ENCODE results near the gene CAPN7. TPM values are rescaled to one million over a fixed set of nuclear protein-coding genes. Genes with fewer than 3 reads are reported as not detected.
"Not testable (repeated sequence)": the region's sequence is repeated elsewhere in the genome, so short reads cannot be mapped to it uniquely, and the experiment has no call there.

The CAPN7 gene
- total and polyA plus RNA-seq, 8 donors: 7.1 to 23.9 (median 18.8) TPM

DNA sequence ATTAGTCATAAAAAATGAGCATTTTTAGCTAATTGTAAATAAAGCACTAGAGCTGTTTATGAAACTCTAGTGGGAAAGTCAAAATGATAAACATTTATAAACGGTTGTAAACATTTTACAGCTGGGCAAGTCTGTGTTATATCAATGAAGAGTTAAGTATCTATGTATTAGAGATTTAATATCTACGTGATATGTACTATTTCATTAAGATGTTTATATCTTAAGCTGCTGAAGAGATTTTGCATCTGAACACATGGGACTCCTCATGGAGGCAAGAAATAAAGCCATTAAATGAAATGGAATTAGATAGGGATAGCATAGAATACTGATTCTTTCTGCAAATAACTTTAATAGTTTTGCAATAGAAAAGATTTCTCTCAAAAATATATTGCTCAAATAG is 23.0 kb upstream of the CAPN7 start:
- DNase-seq: no peak
- Histone ChIP-seq H3K36me3 (no peaks in the 10 kb centered on the region), H3K27ac (no peak overlapping the region), H3K9me3 (no peaks in the 10 kb centered on the region), H3K4me3 (no peak overlapping the region), H3K4me1 (no peaks in the 10 kb centered on the region), H3K27me3 (no peaks in the 10 kb centered on the region)
- TF ChIP-seq, protein P1, sequence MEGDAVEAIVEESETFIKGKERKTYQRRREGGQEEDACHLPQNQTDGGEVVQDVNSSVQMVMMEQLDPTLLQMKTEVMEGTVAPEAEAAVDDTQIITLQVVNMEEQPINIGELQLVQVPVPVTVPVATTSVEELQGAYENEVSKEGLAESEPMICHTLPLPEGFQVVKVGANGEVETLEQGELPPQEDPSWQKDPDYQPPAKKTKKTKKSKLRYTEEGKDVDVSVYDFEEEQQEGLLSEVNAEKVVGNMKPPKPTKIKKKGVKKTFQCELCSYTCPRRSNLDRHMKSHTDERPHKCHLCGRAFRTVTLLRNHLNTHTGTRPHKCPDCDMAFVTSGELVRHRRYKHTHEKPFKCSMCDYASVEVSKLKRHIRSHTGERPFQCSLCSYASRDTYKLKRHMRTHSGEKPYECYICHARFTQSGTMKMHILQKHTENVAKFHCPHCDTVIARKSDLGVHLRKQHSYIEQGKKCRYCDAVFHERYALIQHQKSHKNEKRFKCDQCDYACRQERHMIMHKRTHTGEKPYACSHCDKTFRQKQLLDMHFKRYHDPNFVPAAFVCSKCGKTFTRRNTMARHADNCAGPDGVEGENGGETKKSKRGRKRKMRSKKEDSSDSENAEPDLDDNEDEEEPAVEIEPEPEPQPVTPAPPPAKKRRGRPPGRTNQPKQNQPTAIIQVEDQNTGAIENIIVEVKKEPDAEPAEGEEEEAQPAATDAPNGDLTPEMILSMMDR (IDR thresholded peaks at IDR 0.05): no peak
- FAIRE-seq: no peak
- no peak for ATAC-seq
- intact Hi-C loops (cut with DNase I): no loop called here
- 67 to 75% methylated on average over 2 of the region's 2 CpGs for WGBS, 2 donors

DNA sequence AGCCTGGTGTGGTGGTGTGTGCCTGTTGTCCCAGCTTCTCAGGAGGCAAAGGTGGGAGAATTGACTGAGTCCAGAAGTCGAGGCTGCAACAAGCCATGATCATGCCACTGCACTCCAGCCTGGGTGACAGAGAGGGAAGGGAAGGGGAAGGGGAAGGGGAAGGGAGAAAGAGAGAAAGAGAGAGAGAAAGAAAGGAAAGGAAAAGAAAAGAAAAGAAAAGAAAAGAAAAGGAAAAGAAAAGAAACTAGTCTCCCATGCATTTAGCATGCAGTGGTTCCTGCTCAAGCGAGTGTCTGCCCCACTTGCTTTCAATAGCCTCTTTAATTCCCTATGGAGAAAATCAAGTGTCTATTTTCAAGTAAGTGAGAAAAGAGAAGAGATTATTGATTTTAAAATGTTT is 20.6 kb upstream of the CAPN7 start:
- no peak for DNase-seq

DNA sequence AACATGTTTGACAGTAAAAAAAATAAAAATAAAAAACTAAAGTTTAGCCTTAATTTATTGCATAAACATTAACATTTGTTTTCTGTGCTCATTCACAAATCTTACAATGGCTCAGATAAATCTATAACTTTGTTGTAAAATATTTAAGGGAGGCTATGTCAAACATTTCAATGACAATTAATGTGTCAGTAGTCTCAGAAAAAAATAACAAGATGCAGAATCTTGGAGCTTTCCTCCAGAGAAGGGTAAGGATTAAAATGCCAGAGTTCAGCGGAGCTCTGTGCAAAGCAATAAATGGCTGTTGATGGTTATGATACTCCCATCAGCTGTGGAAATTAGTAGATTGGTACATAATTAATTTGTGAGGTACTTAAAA is 20.0 kb upstream of the CAPN7 start:
- FAIRE-seq: no peak
- intact Hi-C loops (cut with DNase I): no loop called here
- H3K36me3 ChIP-seq: no peaks in the 10 kb centered on the region
- H3K27ac ChIP-seq: no peak overlapping the region
- WGBS, 2 donors: 91 to 93% methylated on average over 1 of the region's 1 CpG
- H3K27me3 ChIP-seq: no peaks in the 10 kb centered on the region
- H3K9me3 ChIP-seq: no peaks in the 10 kb centered on the region
- no peaks in the 10 kb centered on the region for H3K4me1 ChIP-seq
- DNase-seq: no peak
- no peak overlapping the region for H3K4me3 ChIP-seq
- ATAC-seq: no peak
- TF ChIP-seq, protein P1 (IDR thresholded peaks at IDR 0.05): no peak

More for the DNA sequence above, 20.6 kb upstream of the CAPN7 start:
- no peaks in the 10 kb centered on the region for H3K4me1 ChIP-seq
- no peaks in the 10 kb centered on the region for H3K36me3 ChIP-seq
- TF ChIP-seq, protein P1 (IDR thresholded peaks at IDR 0.05): no peak
- no peak overlapping the region for H3K4me3 ChIP-seq
- ATAC-seq: no peak
- FAIRE-seq: no peak
- 92% methylated on average over 2 of the region's 2 CpGs for WGBS, 2 donors
- no peaks in the 10 kb centered on the region for H3K27me3 ChIP-seq
- intact Hi-C loops (cut with DNase I): no loop called here
- H3K9me3 ChIP-seq: no peaks in the 10 kb centered on the region
- H3K27ac ChIP-seq: no peak overlapping the region

DNA sequence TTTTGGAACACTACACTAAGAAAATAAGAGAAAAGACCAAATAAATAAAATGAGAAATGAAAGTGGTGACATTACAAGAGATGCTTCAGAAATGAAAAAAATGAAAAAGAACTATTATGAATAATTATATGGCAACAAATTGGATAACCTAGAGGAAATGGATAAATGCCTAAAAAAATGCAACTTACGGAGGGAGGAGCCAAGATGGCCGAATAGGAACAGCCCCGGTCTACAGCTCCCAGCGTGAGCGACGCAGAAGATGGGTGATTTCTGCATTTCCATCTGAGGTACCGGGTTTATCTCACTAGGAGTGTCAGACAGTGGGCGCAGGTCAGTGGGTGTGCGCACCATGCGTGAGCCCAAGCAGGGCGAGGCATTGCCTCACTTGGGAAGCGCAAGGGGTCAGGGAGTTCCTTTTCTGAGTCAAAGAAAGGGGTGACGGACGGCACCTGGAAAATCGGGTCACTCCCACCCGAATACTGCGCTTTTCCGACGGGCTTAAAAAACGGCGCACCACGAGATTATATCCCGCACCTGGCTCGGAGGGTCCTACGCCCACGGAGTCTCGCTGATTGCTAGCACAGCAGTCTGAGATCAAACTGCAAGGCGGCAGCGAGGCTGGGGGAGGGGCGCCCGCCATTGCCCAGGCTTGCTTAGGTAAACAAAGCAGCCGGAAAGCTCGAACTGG is 19.4 kb upstream of the CAPN7 start:
- H3K4me1 ChIP-seq; intact Hi-C loops (cut with DNase I); ATAC-seq; H3K4me3 ChIP-seq; H3K9me3 ChIP-seq; DNase-seq; FAIRE-seq; H3K36me3 ChIP-seq; H3K27me3 ChIP-seq; H3K27ac ChIP-seq: not testable (repeated sequence)
- WGBS, 2 donors: 88 to 92% methylated on average over 12 to 17 of the region's 33 CpGs

DNA sequence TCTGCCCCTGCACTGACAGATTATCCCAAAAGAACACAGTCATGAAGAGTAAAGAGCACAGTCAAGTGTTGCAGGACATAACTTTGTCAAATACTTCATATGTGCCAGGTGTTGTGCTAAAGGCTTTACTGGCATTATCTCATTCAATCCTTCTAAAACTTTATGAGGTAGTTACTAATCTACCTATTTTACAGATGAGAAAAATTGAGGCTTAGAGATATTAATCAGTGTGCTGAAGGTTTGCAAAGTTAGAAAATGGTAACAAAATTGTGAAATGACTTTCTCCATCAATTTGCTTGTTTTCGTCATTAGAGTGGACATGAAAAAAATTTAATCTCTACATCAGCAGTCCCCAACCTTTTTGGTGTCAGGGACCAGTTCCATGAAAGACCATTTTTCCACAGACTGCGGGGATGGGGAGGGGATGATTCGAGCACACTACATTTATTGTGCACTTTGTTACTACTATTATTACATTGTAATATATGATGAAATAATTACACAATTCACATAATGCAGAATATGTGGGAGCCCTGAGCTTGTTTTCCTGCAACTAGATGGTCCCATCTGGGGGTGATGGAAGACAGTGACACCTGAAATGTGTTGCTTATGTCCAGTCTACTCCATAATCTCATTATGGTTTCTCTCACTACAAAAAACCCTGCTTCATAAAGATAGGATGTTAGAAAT is 8.6 kb upstream of the CAPN7 start:
- no peak for DNase-seq
- H3K4me1 ChIP-seq: no peaks in the 10 kb centered on the region
- intact Hi-C loops (cut with DNase I): no loop called here
- ATAC-seq: no peak
- FAIRE-seq: no peak
- no peak overlapping the region for H3K27ac ChIP-seq
- H3K27me3 ChIP-seq: no peaks in the 10 kb centered on the region
- H3K36me3 ChIP-seq: no peaks in the 10 kb centered on the region
- TF ChIP-seq, protein P1 (IDR thresholded peaks at IDR 0.05): no peak
- no peaks in the 10 kb centered on the region for H3K9me3 ChIP-seq
- no peak overlapping the region for H3K4me3 ChIP-seq
- 81 to 91% methylated on average over 3 of the region's 3 CpGs for WGBS, 2 donors

Data from pancreas (tissue), 10 donors.